Spleen (tissue), 11 donors: ENCODE results near the gene SMARCD3. TPM values are rescaled to one million over a fixed set of nuclear protein-coding genes. Genes with fewer than 3 reads are reported as not detected.

ENCODE experiments used
- DNase-seq: peaks from one replicate; pipeline ENCODE4 v3.0.0-alpha.2; 2020
- H3K27ac ChIP-seq, 8 donors: fragments of 200-600 bp; sonication (generic) in 7 of 8; 1 replicate in 4 of 8; 2 replicates in 4 of 8; pipeline versions ENCODE4 v1.5.0 to v1.8.0; 2016 to 2021; ENCODE audit warnings: inconsistent platforms in 4 of 8, mild to moderate bottlenecking in 4 of 8, moderate library complexity in 1 of 8
- H3K27me3 ChIP-seq, 7 donors: fragments of 200-600 bp; sonication (generic) in 6 of 7; replicated peaks in 1 of 7; 1 replicate in 4 of 7; 2 replicates in 3 of 7; pipeline versions ENCODE4 v1.5.0 to v1.8.0; 2016 to 2021; ENCODE audit warnings: inconsistent platforms in 3 of 7, mild to moderate bottlenecking in 1 of 7
- H3K36me3 ChIP-seq, 6 donors: fragments of 200-600 bp; sonication (generic) in 5 of 6; 1 replicate in 4 of 6; 2 replicates in 2 of 6; pipeline versions ENCODE4 v1.5.0 to v1.8.0; 2016 to 2021; ENCODE audit warnings: inconsistent platforms in 2 of 6
- H3K4me1 ChIP-seq, 6 donors: fragments of 200-600 bp; sonication (generic) in 5 of 6; 1 replicate in 3 of 6; 2 replicates in 3 of 6; pipeline versions ENCODE4 v1.5.0 to v1.8.0; 2016 to 2021; ENCODE audit warnings: inconsistent platforms in 3 of 6
- H3K4me3 ChIP-seq, 8 donors: fragments of 200-600 bp; sonication (generic) in 7 of 8; 1 replicate in 4 of 8; 2 replicates in 4 of 8; pipeline versions ENCODE4 v1.5.0 to v1.8.0; 2016 to 2021; ENCODE audit warnings: inconsistent platforms in 4 of 8, mild to moderate bottlenecking in 4 of 8, moderate library complexity in 2 of 8
- H3K9me3 ChIP-seq, 8 donors: fragments of 200-600 bp; sonication (generic) in 7 of 8; 1 replicate in 4 of 8; 2 replicates in 4 of 8; pipeline versions ENCODE4 v1.5.0 to v1.8.0; 2016 to 2021; ENCODE audit warnings: inconsistent platforms in 4 of 8
- CTCF ChIP-seq, 11 experiments: fragments of 200-600 bp in 7 of 11; fragments of 450-650 bp in 4 of 11; sonication (generic) in 4 of 11; IDR thresholded peaks in 8 of 11; conservative IDR thresholded peaks in 3 of 11; 1 replicate in 7 of 11; 2 replicates in 4 of 11; pipeline versions ENCODE4 v1.4.0 to v1.8.0; 2016 to 2021; ENCODE audit warnings: antibody characterized with exemption in 11 of 11, inconsistent platforms in 4 of 11, mild to moderate bottlenecking in 1 of 11
- POLR2A ChIP-seq, 3 donors: fragments of 450-650 bp; IDR thresholded peaks; one replicate each; pipeline ENCODE4 v1.5.1; 2017; ENCODE audit warnings: antibody characterized with exemption in 3 of 3, mild to moderate bottlenecking in 1 of 3
- POLR2AphosphoS5 ChIP-seq, 3 donors: sonication (generic); formaldehyde crosslinking; IDR thresholded peaks; one replicate each; pipeline ENCODE4 v1.5.1; 2017; ENCODE audit warnings: antibody characterized with exemption in 3 of 3
- WGBS, 5 donors: extraction: QIAGEN DNeasy Blood & Tissue Kit in 3 of 5; methylation state at CpG; one replicate each; pipeline versions ENCODE4 v1.1.5 to v1.1.7; 2013 to 2018; 5-methylcytosine and 5-hydroxymethylcytosine counted together
- intact Hi-C: fragments of 100-400 bp; cut with DNase I; formaldehyde crosslinking; loops from one replicate; pipeline ENCODE4 v1.15.0; 2023; ENCODE audit warnings: low total_unique reads
- polyA plus RNA-seq, 3 donors: library from polyadenylated mRNA; stranded (reverse); fragments of 200-250 nt; gene quantifications; one replicate each; pipeline ENCODE4 v1.2.1, GENCODE V29; 2013
- total RNA-seq, 7 donors: library from RNA; depleted of rRNA in 3 of 7; stranded (reverse); fragments of >200 nt in 3 of 7; fragmentation: NEBNext Ultra II Directional in 4 of 7; extraction: Animal tissue kit (Norgen Biotek cat#: 25700) in 4 of 7; gene quantifications; one replicate each; pipeline versions ENCODE4 v1.1.0 to v1.2.1, GENCODE V29; 2016 to 2021
- donor health status: healthy with polysubstance abuse.
- donor health status: DM: no; HTN: no; CAD: no; lungs with moderate emphysema.
- donor health status: DM: no; HTN: no; CAD: no.
- donor health status: Bipolar disorder and iron deficiency.
- donor health status: healthy.
- donor health status: DM: no; HTN: no; CAD: no.
- donor health status: DM: yes; HTN: yes; CAD: no.

Gene SMARCD3
- total and polyA plus RNA-seq, 10 donors: 8.8 to 40.2 (median 16.5) TPM

GRCh38 chr7:151192002-151192539 is 56.4 kb downstream of the SMARCD3 start:
- H3K4me1 ChIP-seq: no peaks in the 10 kb centered on the region
- H3K4me3 ChIP-seq: no peak overlapping the region
- intact Hi-C loops: no loop called here
- 70 to 98% (median 96%) methylated on average over 2 to 23 of the region's 23 CpGs for WGBS, 5 donors
- no peak for TF ChIP-seq CTCF (IDR thresholded peaks at IDR 0.05 in 8 of 11, conservative IDR thresholded peaks at IDR 0.05 in 3 of 11)
- TF ChIP-seq POLR2AphosphoS5 (IDR thresholded peaks at IDR 0.05): no peak
- TF ChIP-seq POLR2A (IDR thresholded peaks at IDR 0.05): no peak
- no peak overlapping the region for H3K27ac ChIP-seq
- H3K9me3 ChIP-seq: no peaks in the 10 kb centered on the region
- H3K36me3 ChIP-seq: no peaks in the 10 kb centered on the region
- no peak for DNase-seq
- H3K27me3 ChIP-seq: peaks cover 0 to 26% (median 3%) of the 10 kb centered on the region in 7 donors

DNA sequence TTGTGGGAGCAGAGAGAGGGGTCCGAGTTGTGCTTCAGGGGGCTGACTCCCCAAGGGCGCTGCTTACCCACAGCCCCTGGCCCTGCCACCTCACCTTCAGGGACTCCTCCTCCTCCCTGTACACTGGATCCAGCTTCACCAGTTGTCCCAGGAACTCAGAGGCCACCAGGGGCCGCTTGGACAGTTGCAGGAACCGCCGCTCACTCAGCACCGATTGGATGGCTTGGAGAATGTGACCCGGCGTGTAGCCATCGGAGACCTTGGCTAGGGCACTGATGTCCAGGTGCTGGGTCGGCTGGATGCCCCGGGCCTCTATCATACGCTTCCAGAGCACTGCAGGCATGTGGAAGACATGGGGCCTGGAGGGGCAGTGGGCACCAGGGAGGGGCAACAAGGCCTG is 57.0 kb downstream of the SMARCD3 start:
- Histone ChIP-seq H3K4me1 (no peaks in the 10 kb centered on the region), H3K27me3 (peaks cover 0 to 24% (median 3%) of the 10 kb centered on the region in 7 donors), H3K36me3 (no peaks in the 10 kb centered on the region), H3K4me3 (no peak overlapping the region), H3K27ac (no peak overlapping the region), H3K9me3 (no peaks in the 10 kb centered on the region)
- intact Hi-C loops: no loop called here
- TF ChIP-seq POLR2A (IDR thresholded peaks at IDR 0.05) (no peak), CTCF (IDR thresholded peaks at IDR 0.05 in 8 of 11, conservative IDR thresholded peaks at IDR 0.05 in 3 of 11) (no peak)
- DNase-seq: no peak
- 73 to 86% (median 81%) methylated on average over 7 to 12 of the region's 12 CpGs for WGBS, 5 donors

DNA sequence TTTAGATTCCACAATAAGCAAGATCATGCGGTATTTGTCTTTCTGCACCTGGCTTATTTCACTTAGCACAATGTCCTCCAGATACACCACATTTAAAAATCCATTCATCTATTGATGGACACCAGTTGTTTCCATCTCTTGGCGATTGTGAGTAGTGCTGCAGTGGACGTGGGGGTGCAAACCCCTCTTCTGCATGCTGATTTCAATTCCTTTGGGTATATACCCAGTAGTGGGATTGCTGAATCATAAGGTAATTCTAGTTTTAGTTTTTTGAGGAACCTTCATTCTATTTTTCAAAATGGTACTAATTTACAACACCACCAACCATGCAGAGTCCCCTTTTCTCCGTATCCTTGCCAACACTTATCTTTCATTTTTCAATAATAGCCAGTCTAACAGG is 59.5 kb downstream of the SMARCD3 start:
- Histone ChIP-seq H3K4me1 (no peaks in the 10 kb centered on the region), H3K36me3 (no peaks in the 10 kb centered on the region), H3K9me3 (no peaks in the 10 kb centered on the region), H3K4me3 (no peak overlapping the region), H3K27ac (no peak overlapping the region), H3K27me3 (peaks cover 0 to 8% (median 0%) of the 10 kb centered on the region in 7 donors)
- TF ChIP-seq POLR2AphosphoS5 (IDR thresholded peaks at IDR 0.05) (no peak), CTCF (IDR thresholded peaks at IDR 0.05 in 8 of 11, conservative IDR thresholded peaks at IDR 0.05 in 3 of 11) (no peak), POLR2A (IDR thresholded peaks at IDR 0.05) (no peak)
- DNase-seq: no peak
- 68 to 79% (median 76%) methylated on average over 4 of the region's 4 CpGs for WGBS, 5 donors
- intact Hi-C loops: no loop called here

Other genes with a start within 250 kb of the SMARCD3 start
- gene ATG9B, start 224.2 kb downstream of the SMARCD3 start, total RNA-seq: 1 to 10 TPM in 6 of 7 donors, under 1 TPM in 1; 0.66 to 3.8 (median 2.8) TPM
- gene ATG9B, start 224.2 kb downstream of the SMARCD3 start, polyA plus RNA-seq: 1 to 10 TPM; 1.8 to 3.7 (median 1.9) TPM
- gene ABCB8, start 220.2 kb downstream of the SMARCD3 start, total RNA-seq: 10 to 100 TPM; 22.5 to 42.6 (median 29.1) TPM
- gene ABCB8, start 220.2 kb downstream of the SMARCD3 start, polyA plus RNA-seq: 10 to 100 TPM; 12.9 to 21.1 (median 17.2) TPM
- 1 to 10 TPM; 1.5 to 5.0 (median 2.9) TPM for gene ASIC3, start 200.2 kb downstream of the SMARCD3 start, total RNA-seq
- 1 to 10 TPM; 1.1 to 3.7 (median 2.6) TPM for gene ASIC3, start 200.2 kb downstream of the SMARCD3 start, polyA plus RNA-seq
- gene CDK5, start 190.8 kb downstream of the SMARCD3 start, total RNA-seq: 10 to 100 TPM in 4 of 7 donors, 1 to 10 TPM in 3; 7.5 to 17.9 (median 11.2) TPM
- gene CDK5, start 190.8 kb downstream of the SMARCD3 start, polyA plus RNA-seq: 10 to 100 TPM in 1 of 3 donors, 1 to 10 TPM in 2; 6.3 to 10.1 (median 9.2) TPM
- 100 to 1,000 TPM in 1 of 7 donors, 10 to 100 TPM in 6; 58.9 to 112 (median 85.2) TPM for gene SLC4A2, start 189.1 kb downstream of the SMARCD3 start, total RNA-seq
- gene SLC4A2, start 189.1 kb downstream of the SMARCD3 start, polyA plus RNA-seq: 100 to 1,000 TPM in 1 of 3 donors, 10 to 100 TPM in 2; 43.9 to 122 (median 99.4) TPM
- 100 to 1,000 TPM in 1 of 7 donors, 10 to 100 TPM in 6; 72.9 to 102 (median 77.6) TPM for gene FASTK, start 167.9 kb downstream of the SMARCD3 start, total RNA-seq
- 100 to 1,000 TPM in 2 of 3 donors, 10 to 100 TPM in 1; 83.9 to 183 (median 136) TPM for gene FASTK, start 167.9 kb downstream of the SMARCD3 start, polyA plus RNA-seq
- 10 to 100 TPM; 27.1 to 47.8 (median 38.2) TPM for gene TMUB1, start 165.2 kb downstream of the SMARCD3 start, total RNA-seq
- gene TMUB1, start 165.2 kb downstream of the SMARCD3 start, polyA plus RNA-seq: 10 to 100 TPM; 43.0 to 73.4 (median 45.9) TPM
- gene AGAP3, start 162.2 kb downstream of the SMARCD3 start, total RNA-seq: 10 to 100 TPM; 43.2 to 94.4 (median 73.0) TPM
- gene AGAP3, start 162.2 kb downstream of the SMARCD3 start, polyA plus RNA-seq: 10 to 100 TPM; 21.8 to 79.1 (median 51.2) TPM
- gene GBX1, start 81.0 kb downstream of the SMARCD3 start, total RNA-seq: not detected
- not detected for gene GBX1, start 81.0 kb downstream of the SMARCD3 start, polyA plus RNA-seq
- gene ASB10, start 61.4 kb downstream of the SMARCD3 start, total RNA-seq: not detected
- not detected for gene ASB10, start 61.4 kb downstream of the SMARCD3 start, polyA plus RNA-seq
- not detected for gene H2BK1, start 38.2 kb downstream of the SMARCD3 start, total RNA-seq
- under 1 TPM in 1 of 3 donors, not detected in 2; 0.24 TPM for gene H2BK1, start 38.2 kb downstream of the SMARCD3 start, polyA plus RNA-seq
- 10 to 100 TPM; 22.7 to 30.0 (median 29.8) TPM for gene ABCF2, start 21.5 kb downstream of the SMARCD3 start, total RNA-seq
- gene ABCF2, start 21.5 kb downstream of the SMARCD3 start, polyA plus RNA-seq: 10 to 100 TPM in 2 of 3 donors, 1 to 10 TPM in 1; 9.2 to 19.3 (median 12.9) TPM
- 10 to 100 TPM; 39.9 to 55.4 (median 47.6) TPM for gene CHPF2, start 16.2 kb downstream of the SMARCD3 start, total RNA-seq
- 10 to 100 TPM; 16.3 to 30.0 (median 27.8) TPM for gene CHPF2, start 16.2 kb downstream of the SMARCD3 start, polyA plus RNA-seq
- gene NUB1, start 93.1 kb upstream of the SMARCD3 start, total RNA-seq: 10 to 100 TPM; 60.2 to 80.9 (median 70.2) TPM
- 10 to 100 TPM; 25.2 to 48.2 (median 26.1) TPM for gene NUB1, start 93.1 kb upstream of the SMARCD3 start, polyA plus RNA-seq
- gene WDR86, start 161.3 kb upstream of the SMARCD3 start, total RNA-seq: 10 to 100 TPM; 15.4 to 71.9 (median 58.1) TPM
- gene WDR86, start 161.3 kb upstream of the SMARCD3 start, polyA plus RNA-seq: 10 to 100 TPM in 1 of 3 donors, 1 to 10 TPM in 2; 2.8 to 29.5 (median 8.6) TPM
- gene CRYGN, start 191.4 kb upstream of the SMARCD3 start, total RNA-seq: 1 to 10 TPM in 3 of 7 donors, under 1 TPM in 3, not detected in 1; 0.17 to 2.5 (median 0.92) TPM
- gene CRYGN, start 191.4 kb upstream of the SMARCD3 start, polyA plus RNA-seq: under 1 TPM; 0.27 to 0.72 (median 0.32) TPM